Activated CD4-positive, CD25-positive, alpha-beta regulatory T cell treated with anti-CD3 and anti-CD28 coated beads, Interleukin-2, amount 50 U/mL, for 72 hours (primary cell): Measurements from ENCODE around the gene UST.
A peak's percentile ranks its signal among the peaks of the same experiment; 100 is the strongest.

Experiments
- DNase-seq: peaks from one replicate; pipeline ENCODE4 v3.0.0; 2021

The UST gene

GRCh38 chr6:149074832-149075258 is 328.0 kb downstream of the UST start:
- no peak for DNase-seq

DNA sequence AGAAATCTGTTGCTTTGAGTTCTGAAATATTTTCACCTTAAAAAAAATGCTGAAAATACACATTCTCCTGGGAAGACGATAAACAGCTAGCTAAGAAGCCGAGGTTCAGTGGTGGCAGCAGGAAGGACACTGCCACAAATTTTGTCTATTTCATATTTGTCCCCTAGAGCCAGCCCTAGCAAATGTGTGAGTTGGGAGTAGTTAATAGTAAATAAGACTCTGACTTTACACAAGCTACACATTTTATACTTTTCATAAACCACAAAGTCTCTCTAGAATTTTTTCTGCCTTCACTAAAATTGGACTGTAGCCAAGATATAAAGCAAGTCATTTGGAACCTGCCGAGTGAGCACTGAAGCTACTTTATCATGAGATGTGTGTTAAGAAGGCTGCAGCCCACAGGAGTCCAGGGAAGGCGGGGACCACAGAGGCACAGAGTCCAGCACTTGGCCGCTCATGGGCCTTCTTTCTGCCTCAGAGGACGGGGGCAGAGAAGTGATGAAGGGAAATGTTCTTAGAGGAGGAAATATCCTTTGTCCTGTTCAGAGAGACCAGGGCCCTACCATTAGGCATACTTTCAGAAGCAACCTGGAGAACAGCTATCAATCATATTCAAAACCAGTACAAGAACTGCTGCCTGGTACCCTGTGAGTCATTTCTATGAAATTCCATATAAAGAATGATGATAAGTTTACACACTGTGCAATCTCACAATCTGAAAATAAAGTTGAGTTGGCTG is 329.0 kb downstream of the UST start:
- no peak for DNase-seq

DNA sequence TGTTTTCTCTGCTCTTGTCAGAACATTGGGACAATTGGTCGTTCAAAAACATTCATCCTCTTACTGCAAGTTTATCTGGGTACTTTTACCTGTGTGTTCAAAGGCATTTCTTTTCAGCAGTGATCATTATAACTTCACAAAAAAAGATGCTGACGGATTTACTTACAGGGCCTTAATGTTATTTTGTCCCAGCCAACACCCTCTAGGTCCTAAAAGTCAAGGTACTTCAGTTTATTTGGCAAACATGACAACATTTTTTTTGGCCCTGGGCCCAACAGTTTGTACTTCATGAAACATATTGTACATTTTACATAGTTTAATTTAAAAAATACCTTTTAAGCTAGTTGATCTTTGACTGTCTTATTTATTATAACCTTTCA is 329.5 kb downstream of the UST start:
- no peak for DNase-seq

- no peak for DNase-seq
These were observed 330.4 kb downstream of the UST start for GRCh38 chr6:149077208-149077607.

GRCh38 chr6:149078211-149078782 is 331.5 kb downstream of the UST start:
- no peak for DNase-seq

DNA sequence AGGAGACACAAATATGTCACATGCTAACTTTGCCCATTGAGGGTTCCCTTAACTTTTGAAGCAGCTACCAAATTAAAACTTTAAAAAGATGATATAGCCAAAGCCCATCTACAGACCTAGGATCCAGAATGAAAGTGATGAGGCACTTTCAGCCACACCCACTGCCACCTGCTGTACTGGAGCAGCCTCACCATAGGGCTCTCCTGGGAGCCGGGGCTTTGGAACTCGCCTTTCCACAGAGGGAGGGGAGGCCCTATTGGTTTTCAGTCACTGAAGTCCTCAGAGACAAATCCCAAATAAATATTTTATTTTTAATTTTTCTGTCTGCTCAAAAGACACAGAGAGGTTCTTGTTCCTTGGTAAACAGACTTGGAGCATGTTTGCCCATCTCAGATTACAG is 332.6 kb downstream of the UST start:
- DNase-seq: no peak

DNA sequence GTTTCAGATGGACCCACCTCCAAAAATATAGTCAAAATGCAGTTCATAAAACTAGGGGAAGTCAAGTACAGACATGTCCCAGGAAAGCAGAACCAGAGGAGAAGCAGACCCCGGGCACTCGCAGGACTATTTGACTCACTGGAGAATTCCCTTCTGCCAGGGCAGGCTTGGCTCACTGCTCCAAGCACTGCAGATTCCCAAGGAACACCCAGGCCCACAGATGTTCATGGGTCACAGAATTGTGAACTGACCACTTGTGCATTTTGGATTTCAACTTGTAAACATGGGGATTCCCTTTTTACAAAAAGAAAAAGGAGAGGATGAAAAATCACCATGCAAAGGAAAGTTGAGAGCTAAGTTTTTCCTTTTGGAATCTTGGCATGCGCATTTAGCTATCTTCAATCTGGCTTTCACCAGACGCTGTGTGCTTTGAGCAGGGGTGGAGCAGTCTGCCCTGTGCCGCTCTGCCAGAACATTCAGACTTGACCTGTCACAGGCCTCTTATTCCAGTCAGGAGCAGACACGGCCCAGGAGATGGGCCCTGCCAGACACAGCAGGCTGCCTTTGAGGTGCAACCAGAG is 333.2 kb downstream of the UST start:
- DNase-seq: no peak

- DNase-seq: no peak
These were observed 333.7 kb downstream of the UST start for GRCh38 chr6:149080511-149080910.

GRCh38 chr6:149081281-149081680 is 334.5 kb downstream of the UST start:
- no peak for DNase-seq

- peak; percentile 78 for DNase-seq
These were observed 335.5 kb downstream of the UST start for GRCh38 chr6:149082320-149082719.

- DNase-seq: no peak
These were observed 337.2 kb downstream of the UST start for GRCh38 chr6:149084026-149084425.

DNA sequence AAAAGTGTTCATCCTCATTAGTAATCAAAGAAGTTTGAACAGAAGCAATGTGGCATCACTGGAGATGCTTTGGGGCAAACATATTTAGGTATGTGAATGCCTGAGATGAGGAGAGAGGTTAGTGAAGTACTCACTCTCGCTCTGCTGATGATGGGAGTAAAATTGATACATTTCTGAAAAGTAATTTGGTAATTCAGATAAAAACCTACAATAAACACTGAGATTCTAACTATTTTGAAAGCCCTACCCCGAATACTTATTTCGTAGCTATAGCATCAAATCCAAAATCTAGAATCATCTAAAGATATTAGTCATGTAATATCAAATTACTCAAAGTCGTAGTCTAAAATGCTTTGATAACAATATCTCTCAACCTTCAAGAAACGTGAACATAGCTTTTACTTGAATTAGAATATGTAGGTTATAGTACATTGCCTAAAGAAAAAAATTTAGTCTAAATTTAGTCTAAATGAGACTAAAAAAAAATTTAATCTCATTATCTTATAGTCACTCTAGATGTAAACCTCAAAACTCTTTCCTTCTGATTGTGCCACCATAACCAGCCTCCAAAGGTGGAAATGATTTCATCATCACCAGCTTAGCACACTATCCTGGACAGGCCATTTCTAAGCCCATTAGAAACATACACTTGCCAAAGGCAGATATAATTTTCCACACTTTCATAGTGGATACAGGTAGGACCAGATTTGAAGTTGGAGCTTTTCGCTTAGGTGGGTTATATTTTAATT is 338.2 kb downstream of the UST start:
- no peak for DNase-seq

- DNase-seq: no peak
These were observed 338.7 kb downstream of the UST start for GRCh38 chr6:149085557-149085938.

- DNase-seq: no peak
These were observed 339.5 kb downstream of the UST start for GRCh38 chr6:149086363-149086762.

GRCh38 chr6:149087898-149088297 is 341.1 kb downstream of the UST start:
- DNase-seq: no peak

DNA sequence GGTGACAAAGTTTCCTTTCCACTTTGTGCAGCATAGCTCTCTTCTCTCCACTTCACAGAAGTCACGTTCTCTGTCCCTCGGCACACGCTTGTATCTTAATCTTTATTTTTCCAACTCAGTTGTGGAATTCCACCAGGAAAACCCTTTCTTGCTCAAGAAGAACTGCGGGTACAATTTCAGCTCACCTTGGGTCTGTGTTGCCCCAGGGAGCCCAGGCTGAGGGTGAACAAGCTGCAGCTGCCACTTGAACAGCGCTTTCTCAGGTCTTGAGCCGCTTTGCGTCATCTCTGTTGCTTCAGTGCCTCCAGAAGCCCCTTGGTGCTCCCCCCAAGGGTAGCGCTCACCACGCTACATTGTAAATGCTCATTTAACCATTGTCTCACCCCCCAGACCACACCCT is 341.5 kb downstream of the UST start:
- DNase-seq: no peak

GRCh38 chr6:149089510-149089909 is 342.7 kb downstream of the UST start:
- DNase-seq: no peak

DNA sequence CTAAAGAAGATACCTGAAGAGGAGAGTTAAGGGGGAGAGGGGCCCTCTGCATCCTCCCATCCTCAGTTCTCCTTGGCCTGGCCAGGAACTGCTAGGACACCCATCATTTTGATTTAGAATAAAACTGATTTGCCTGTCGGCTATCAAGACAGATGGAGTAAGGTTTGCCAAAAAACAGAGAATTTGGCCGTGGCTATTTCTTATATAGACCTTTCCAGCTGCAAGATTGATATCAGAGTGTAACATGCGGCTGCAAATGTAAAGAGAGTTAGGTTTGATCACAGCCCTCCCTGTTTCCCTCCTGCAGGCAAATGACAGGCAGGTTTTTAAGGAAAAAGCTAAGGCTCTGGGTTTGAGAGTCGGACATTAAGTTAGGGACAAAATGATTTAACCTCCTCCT is 344.1 kb downstream of the UST start:
- DNase-seq: no peak

GRCh38 chr6:149093643-149094042 is 346.8 kb downstream of the UST start:
- no peak for DNase-seq

- DNase-seq: no peak
These were observed 347.3 kb downstream of the UST start for GRCh38 chr6:149094156-149094555.

DNA sequence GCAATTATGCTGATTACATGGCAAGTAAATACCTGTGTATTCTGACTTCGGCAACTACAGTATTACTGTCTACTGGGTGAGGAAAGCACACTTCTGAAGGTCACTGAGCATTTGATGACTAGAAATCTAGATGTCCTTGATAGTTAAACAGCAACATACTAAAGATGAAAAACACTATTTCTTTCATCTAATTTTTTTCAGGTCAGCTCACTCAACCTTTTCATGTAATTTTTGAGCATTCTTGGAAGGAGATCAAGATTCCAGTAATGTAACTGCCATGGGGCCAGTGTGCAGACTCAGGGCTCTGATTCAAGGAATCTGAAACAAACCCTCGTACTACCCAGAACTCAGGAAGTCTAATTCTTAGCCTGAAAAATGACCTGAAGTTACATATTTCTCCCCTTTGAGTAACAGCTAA is 348.1 kb downstream of the UST start:
- no peak for DNase-seq

DNA sequence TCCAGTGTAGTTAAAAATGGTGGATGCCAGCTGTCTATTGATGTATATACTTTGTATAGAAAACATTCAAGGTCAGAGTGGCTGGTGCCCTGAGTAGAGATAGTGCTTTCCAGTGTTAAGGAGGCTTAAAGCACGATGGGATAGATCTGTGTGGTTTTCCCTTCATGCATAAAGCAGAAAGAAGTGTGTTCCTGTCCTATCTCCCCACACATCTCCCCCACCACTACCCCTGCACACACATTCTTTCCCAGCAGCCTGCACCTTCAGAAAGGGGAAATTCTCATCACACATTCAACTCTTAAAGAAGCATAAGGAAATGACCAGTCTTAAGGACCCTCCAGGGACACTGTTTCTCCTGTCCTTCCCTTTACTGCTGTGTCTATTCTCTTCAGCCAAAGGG is 349.0 kb downstream of the UST start:
- no peak for DNase-seq

GRCh38 chr6:149097794-149098193 is 351.0 kb downstream of the UST start:
- no peak for DNase-seq

- DNase-seq: no peak
These were observed 352.0 kb downstream of the UST start for GRCh38 chr6:149098700-149099276.
